Karpas-422 (cell line): ENCODE measurements around the gene EEFSEC. TPM values are rescaled to one million over a fixed set of nuclear protein-coding genes. Genes with fewer than 3 reads are reported as not detected.

ENCODE experiments used
- DNase-seq: peaks from one replicate; pipeline ENCODE4 v3.0.0-alpha.2; 2015
- H2AFZ ChIP-seq: fragments of 200-600 bp; sonication (generic); 2 replicates; pipeline ENCODE4 v1.6.1; 2014; ENCODE audit warnings: antibody characterized with exemption, low read length, mixed read lengths
- H3K27ac ChIP-seq: fragments of 200-600 bp; sonication (generic); 2 replicates; pipeline ENCODE4 v1.5.1; 2014; ENCODE audit warnings: mild to moderate bottlenecking, low read length, moderate library complexity
- H3K27me3 ChIP-seq: fragments of 200-600 bp; sonication (generic); 2 replicates; pipeline ENCODE4 v1.6.1; 2014; ENCODE audit warnings: low read length, mixed read lengths
- H3K36me3 ChIP-seq: fragments of 200-600 bp; sonication (generic); 2 replicates; pipeline ENCODE4 v1.6.1; 2014; ENCODE audit warnings: low read length, mixed read lengths; ENCODE audit not compliant: insufficient read depth
- H3K4me1 ChIP-seq: fragments of 200-600 bp; sonication (generic); 2 replicates; pipeline ENCODE4 v1.6.1; 2014; ENCODE audit warnings: mild to moderate bottlenecking, low read length, mixed read lengths
- H3K4me2 ChIP-seq: fragments of 200-600 bp; sonication (generic); 2 replicates; pipeline ENCODE4 v1.6.1; 2014; ENCODE audit warnings: low read length, low read depth, mild to moderate bottlenecking; ENCODE audit not compliant: poor library complexity, severe bottlenecking
- H3K4me3 ChIP-seq: fragments of 200-600 bp; sonication (generic); 2 replicates; pipeline ENCODE4 v1.5.1; 2014; ENCODE audit warnings: mild to moderate bottlenecking, antibody characterized with exemption, low read length, mixed read lengths
- H3K79me2 ChIP-seq: fragments of 200-600 bp; sonication (generic); 2 replicates; pipeline ENCODE4 v1.6.1; 2014; ENCODE audit warnings: mild to moderate bottlenecking, low read length, mixed read lengths
- H3K9ac ChIP-seq: fragments of 200-600 bp; sonication (generic); 2 replicates; pipeline ENCODE4 v1.6.0; 2014; ENCODE audit warnings: low read length
- H3K9me2 ChIP-seq: fragments of 200-600 bp; sonication (generic), shearing (Covaris generic); replicated peaks from 2 replicates; pipeline ENCODE4 v1.6.0; 2014; ENCODE audit warnings: mild to moderate bottlenecking, low read length, moderate library complexity; ENCODE audit not compliant: insufficient read depth
- H3K9me3 ChIP-seq: fragments of 300-700, 200-600 bp; sonication (generic); 2 replicates; pipeline ENCODE4 v1.6.1; 2014; ENCODE audit warnings: low read length, mixed read lengths
- H4K20me1 ChIP-seq: fragments of 200-600 bp; sonication (generic); 2 replicates; pipeline ENCODE4 v1.6.1; 2014; ENCODE audit warnings: mild to moderate bottlenecking, antibody characterized with exemption, low read length, low read depth; ENCODE audit not compliant: insufficient read depth
- total RNA-seq: library from RNA; depleted of rRNA; stranded (reverse); fragments of >200 nt; shearing (Covaris generic); gene quantifications from 2 replicates; pipeline ENCODE4 v1.2.3, GENCODE V29; 2014; ENCODE audit warnings: low replicate concordance

EEFSEC gene
- total RNA-seq, 1 experiment from 2014 or later: 10.1 TPM

GRCh38 chr3:128263118-128263517, 109.8 kb downstream of the EEFSEC start:
- H2AFZ ChIP-seq: no peak overlapping the region
- no peak for DNase-seq
- H3K9me3 ChIP-seq: 0 out of 2 replicates have a peak, but pooled peaks cover 5% of the 10 kb centered on the region
- H3K4me2 ChIP-seq: no peak overlapping the region
- H3K27me3 ChIP-seq: no peaks in the 10 kb centered on the region
- H3K27ac ChIP-seq: no peak overlapping the region
- no peak overlapping the region for H3K9ac ChIP-seq
- H3K79me2 ChIP-seq: peaks cover 4% of the 10 kb centered on the region; the same call in 1 of the 2 replicates
- H3K9me2 ChIP-seq: no peaks in the 10 kb centered on the region
- H3K4me1 ChIP-seq: no peaks in the 10 kb centered on the region
- no peak overlapping the region for H3K4me3 ChIP-seq
- no peaks in the 10 kb centered on the region for H4K20me1 ChIP-seq
- H3K36me3 ChIP-seq: no peaks in the 10 kb centered on the region

GRCh38 chr3:128263946-128264345, 110.7 kb downstream of the EEFSEC start:
- H3K27ac ChIP-seq: no peak overlapping the region
- no peaks in the 10 kb centered on the region for H3K36me3 ChIP-seq
- no peak overlapping the region for H3K4me2 ChIP-seq
- H3K79me2 ChIP-seq: peaks cover 4% of the 10 kb centered on the region; the same call in 1 of the 2 replicates
- H2AFZ ChIP-seq: no peak overlapping the region
- no peak overlapping the region for H3K9ac ChIP-seq
- H3K4me3 ChIP-seq: no peak overlapping the region
- DNase-seq: no peak
- H3K9me2 ChIP-seq: no peaks in the 10 kb centered on the region
- H4K20me1 ChIP-seq: no peaks in the 10 kb centered on the region
- H3K27me3 ChIP-seq: no peaks in the 10 kb centered on the region
- 0 out of 2 replicates have a peak, but pooled peaks cover 3% of the 10 kb centered on the region for H3K9me3 ChIP-seq
- no peaks in the 10 kb centered on the region for H3K4me1 ChIP-seq

DNA sequence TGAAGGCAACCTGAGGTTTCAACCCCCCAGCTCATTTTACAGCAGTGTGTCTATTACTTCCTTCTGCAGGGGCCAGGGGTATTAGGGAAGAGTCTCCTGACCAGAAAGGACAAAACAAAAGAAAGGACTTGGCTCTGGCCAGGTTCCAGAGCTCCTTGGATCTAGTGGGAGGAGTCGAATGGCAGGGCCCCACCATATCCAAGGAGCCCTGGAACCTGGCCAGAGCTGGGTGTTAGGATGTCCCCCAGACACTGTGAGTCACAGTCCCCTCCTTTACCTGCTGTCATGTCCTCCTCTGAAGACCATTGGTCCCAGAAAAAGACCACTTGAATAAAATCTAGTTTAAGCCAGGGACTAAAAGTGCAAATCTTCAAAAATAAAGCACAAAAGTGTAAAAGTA, 113.2 kb downstream of the EEFSEC start:
- Histone ChIP-seq H3K9me2 (no peaks in the 10 kb centered on the region), H3K27me3 (no peaks in the 10 kb centered on the region), H3K79me2 (no peaks in the 10 kb centered on the region), H2AFZ (no peak overlapping the region), H3K9me3 (no peaks in the 10 kb centered on the region), H3K4me2 (no peak overlapping the region), H3K36me3 (no peaks in the 10 kb centered on the region), H3K4me3 (no peak overlapping the region), H4K20me1 (no peaks in the 10 kb centered on the region), H3K4me1 (no peaks in the 10 kb centered on the region), H3K9ac (no peak overlapping the region), H3K27ac (no peak overlapping the region)
- DNase-seq: no peak

DNA sequence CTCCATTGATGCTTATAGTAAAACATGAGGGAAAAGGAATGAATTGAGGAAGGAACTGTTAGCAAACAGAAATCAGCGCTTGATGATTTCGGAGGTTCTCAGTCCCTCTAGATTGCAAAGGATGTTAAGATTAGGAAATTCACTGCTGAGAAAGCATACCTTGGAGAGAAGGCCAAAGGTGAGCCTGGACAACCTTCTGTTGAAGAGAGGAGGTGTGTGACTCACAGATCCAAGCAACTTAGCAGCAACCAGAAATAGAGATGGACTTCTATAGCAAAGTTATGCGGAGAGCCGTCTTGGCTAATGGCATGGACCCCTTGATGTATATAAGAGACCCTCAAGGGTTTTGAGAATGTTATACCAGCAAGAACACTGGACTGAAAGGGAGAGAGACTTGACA, 114.3 kb downstream of the EEFSEC start:
- H2AFZ ChIP-seq: no peak overlapping the region
- no peak for DNase-seq
- no peaks in the 10 kb centered on the region for H3K9me3 ChIP-seq
- no peak overlapping the region for H3K27ac ChIP-seq
- H3K79me2 ChIP-seq: no peaks in the 10 kb centered on the region
- H3K9ac ChIP-seq: no peak overlapping the region
- H3K4me3 ChIP-seq: no peak overlapping the region
- no peak overlapping the region for H3K4me2 ChIP-seq
- no peaks in the 10 kb centered on the region for H3K36me3 ChIP-seq
- no peaks in the 10 kb centered on the region for H4K20me1 ChIP-seq
- H3K4me1 ChIP-seq: no peaks in the 10 kb centered on the region
- no peaks in the 10 kb centered on the region for H3K9me2 ChIP-seq
- no peaks in the 10 kb centered on the region for H3K27me3 ChIP-seq

DNA sequence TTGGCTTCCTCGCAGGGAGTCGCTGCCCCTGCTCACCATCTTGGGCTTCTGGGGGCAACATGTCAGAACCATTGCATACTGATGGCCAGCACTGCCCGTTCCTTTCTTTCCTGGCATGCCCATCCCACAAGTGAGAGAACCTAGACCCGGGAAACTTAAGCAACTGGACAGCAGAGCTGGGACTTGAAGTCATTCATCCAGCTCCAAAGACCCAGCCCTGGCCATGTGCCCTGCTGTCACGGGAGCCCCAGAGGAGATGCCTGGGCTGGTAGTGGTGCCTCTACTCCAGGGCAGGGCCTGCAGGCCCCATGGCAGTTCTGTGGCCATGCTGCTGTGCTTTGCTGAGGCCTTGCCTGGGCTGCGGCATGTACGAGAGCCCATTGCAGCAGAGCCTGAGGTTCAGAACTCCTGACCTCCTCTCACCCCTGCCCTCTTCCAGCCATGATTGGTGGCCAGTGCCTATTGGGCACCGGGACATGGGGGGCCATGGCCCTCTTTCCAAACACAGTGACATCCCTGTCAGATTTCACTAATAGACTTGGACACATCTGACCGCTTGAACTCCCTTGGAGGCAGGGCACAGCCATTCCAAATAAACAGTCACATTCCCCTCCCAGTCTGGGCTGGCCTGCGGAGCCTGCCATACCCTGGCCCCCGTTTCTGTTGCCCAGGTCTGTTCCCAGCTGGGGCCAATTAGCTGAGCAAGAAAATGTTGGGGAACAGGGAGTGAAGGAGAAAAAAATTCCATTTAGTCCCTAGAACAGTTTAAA, 115.9 kb downstream of the EEFSEC start:
- no peak overlapping the region for H3K4me3 ChIP-seq
- H2AFZ ChIP-seq: no peak overlapping the region
- no peaks in the 10 kb centered on the region for H3K4me1 ChIP-seq
- no peaks in the 10 kb centered on the region for H3K9me3 ChIP-seq
- H3K79me2 ChIP-seq: no peaks in the 10 kb centered on the region
- H3K36me3 ChIP-seq: no peaks in the 10 kb centered on the region
- no peak overlapping the region for H3K9ac ChIP-seq
- DNase-seq: no peak
- no peaks in the 10 kb centered on the region for H3K27me3 ChIP-seq
- H4K20me1 ChIP-seq: no peaks in the 10 kb centered on the region
- no peaks in the 10 kb centered on the region for H3K9me2 ChIP-seq
- no peak overlapping the region for H3K4me2 ChIP-seq
- no peak overlapping the region for H3K27ac ChIP-seq

- no peaks in the 10 kb centered on the region for H3K9me2 ChIP-seq
- H3K4me1 ChIP-seq: no peaks in the 10 kb centered on the region
- no peak for DNase-seq
- H2AFZ ChIP-seq: no peak overlapping the region
- no peak overlapping the region for H3K4me2 ChIP-seq
- no peaks in the 10 kb centered on the region for H3K27me3 ChIP-seq
- no peak overlapping the region for H3K9ac ChIP-seq
- H3K79me2 ChIP-seq: no peaks in the 10 kb centered on the region
- H4K20me1 ChIP-seq: no peaks in the 10 kb centered on the region
- H3K4me3 ChIP-seq: no peak overlapping the region
- H3K36me3 ChIP-seq: no peaks in the 10 kb centered on the region
- H3K27ac ChIP-seq: no peak overlapping the region
- no peaks in the 10 kb centered on the region for H3K9me3 ChIP-seq
Measured at GRCh38 chr3:128269796-128270195, 116.5 kb downstream of the EEFSEC start.

GRCh38 chr3:128270559-128271492, 117.5 kb downstream of the EEFSEC start:
- Histone ChIP-seq H3K27ac (no peak overlapping the region), H3K79me2 (no peaks in the 10 kb centered on the region), H3K9ac (no peak overlapping the region), H4K20me1 (no peaks in the 10 kb centered on the region), H3K4me2 (no peak overlapping the region), H3K27me3 (no peaks in the 10 kb centered on the region), H3K4me1 (no peaks in the 10 kb centered on the region), H3K9me3 (no peaks in the 10 kb centered on the region), H3K4me3 (no peak overlapping the region), H3K9me2 (no peaks in the 10 kb centered on the region), H3K36me3 (no peaks in the 10 kb centered on the region), H2AFZ (no peak overlapping the region)
- DNase-seq: no peak
